GM15510 (cell line): Measurements from ENCODE around the gene FHOD3.

Source experiments
- POLR2A ChIP-seq: IDR thresholded peaks from 3 replicates; pipeline ENCODE4 v1.6.1; 2011; ENCODE audit warnings: borderline replicate concordance; ENCODE audit not compliant: insufficient read length; ENCODE audit errors: extremely low read depth

FHOD3 gene

DNA sequence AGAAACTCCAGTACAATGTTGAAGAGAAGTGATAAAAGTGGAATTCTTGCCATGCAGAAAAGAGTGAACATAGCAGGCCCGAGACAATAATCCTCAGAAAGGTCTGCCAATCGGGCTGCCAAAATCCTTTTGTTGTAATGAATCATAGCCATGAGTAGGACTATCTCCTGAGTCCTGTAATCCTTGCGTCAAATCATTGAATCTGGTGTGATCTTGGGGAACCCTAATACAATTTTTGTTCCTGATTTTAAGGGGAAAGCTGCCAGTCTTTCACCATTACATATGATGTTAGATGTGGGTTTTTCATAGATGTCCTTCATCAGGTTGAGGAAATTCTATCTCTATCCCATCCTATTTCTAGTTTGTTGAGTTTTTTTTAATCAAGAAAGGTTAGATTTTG is 529.0 kb downstream of the FHOD3 start:
- TF ChIP-seq POLR2A, result no peak

DNA sequence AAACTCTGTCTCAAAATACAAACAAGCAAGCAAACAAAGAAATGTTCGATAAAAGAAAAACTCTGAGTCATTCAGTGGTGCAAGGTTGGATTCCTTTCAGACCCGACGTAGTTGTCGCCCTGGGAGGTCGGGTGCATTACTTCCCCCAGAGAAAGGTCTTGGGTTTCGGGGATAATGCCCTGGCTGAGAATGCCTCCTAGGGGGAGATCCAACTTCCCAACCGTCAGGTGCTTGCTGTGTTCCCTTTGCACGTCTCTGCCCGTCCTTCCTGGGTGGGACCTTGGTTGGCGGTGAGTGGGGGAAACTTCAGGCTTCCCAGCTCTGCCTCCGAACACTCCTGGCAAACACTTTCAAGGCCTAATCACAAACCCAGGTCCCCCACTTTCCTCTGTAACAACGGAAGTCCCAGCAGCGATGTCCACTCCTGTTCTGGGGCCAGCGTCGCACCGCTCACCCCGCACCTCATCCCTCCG is 530.7 kb downstream of the FHOD3 start:
- TF ChIP-seq POLR2A, result no peak

DNA sequence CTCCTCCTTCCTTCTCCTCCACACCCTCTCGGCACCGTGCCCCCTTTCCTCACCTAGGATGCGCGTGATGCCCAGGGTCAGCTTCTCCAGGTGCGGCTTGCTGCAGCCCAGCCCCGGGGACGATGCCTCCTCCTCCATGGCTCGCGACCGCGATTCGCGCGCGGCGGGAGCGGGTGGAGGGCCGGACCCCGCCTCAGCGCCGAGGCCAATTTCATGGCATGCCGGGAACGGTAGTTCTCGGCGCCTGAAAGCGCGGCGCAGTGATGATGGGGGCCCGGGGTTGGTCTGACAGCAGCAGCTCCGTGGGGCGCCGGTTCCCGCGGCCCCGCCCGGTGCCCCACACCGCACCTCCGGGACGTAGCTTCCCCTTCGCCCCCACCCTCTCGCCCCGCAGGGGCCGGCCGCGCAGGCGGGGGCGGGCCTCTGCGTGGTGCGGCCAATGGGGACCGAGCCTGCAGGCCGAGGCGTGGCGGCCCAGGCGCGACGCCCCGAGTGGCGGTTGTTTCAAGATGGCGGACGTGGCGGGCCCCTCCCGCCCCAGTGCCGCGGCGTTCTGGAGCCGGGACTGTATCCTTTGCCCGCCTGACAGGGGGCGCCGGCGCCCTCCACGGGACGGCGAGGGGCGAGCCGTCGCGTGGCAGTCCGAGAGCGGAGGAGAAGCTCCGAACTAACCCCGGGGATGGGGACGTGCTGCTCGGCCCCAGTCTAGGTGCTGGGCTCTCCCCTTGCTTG is 531.3 kb downstream of the FHOD3 start, which contains the start of the genes KIAA1328 and TPGS2:
Gene KIAA1328, plus strand, starts transcription at position 498 of the 732 bp plus-strand sequence. Its CDS starts 12 bp downstream, at position 510.
Gene TPGS2, minus strand, starts transcription at position 373 of the 732 bp plus-strand sequence. Its CDS starts 235 bp downstream, at position 138.
- peak; percentile 53 for TF ChIP-seq POLR2A
